ENCODE results near the gene BMP8B.

Gene BMP8B

GRCh38 chr1:39755965-39756659 is 32.6 kb downstream of the BMP8B start:
- no peak for DNase-seq

GRCh38 chr1:39754906-39755504 is 33.7 kb downstream of the BMP8B start:
- DNase-seq, result peak; percentile 85

- peak; percentile 78 for DNase-seq
These were observed 34.6 kb downstream of the BMP8B start for GRCh38 chr1:39754026-39754570.

GRCh38 chr1:39753132-39754025 is 35.3 kb downstream of the BMP8B start:
- no peak for DNase-seq

- DNase-seq, result no peak
These were observed 36.0 kb downstream of the BMP8B start for GRCh38 chr1:39752703-39753102.

GRCh38 chr1:39751595-39751994 is 37.1 kb downstream of the BMP8B start:
- DNase-seq, result no peak

- DNase-seq, result no peak
These were observed 43.5 kb downstream of the BMP8B start for GRCh38 chr1:39745016-39745670.

GRCh38 chr1:39738622-39739366 is 49.9 kb downstream of the BMP8B start, which contains the start of gene PPIE:
PPIE (plus strand) TSS chr1:39738882; CDS start chr1:39738901, 19 bp downstream.
- peak; percentile 73 for DNase-seq

- no peak for DNase-seq
These were observed 51.0 kb downstream of the BMP8B start for GRCh38 chr1:39737546-39738169.

- DNase-seq, result no peak
These were observed 52.9 kb downstream of the BMP8B start for GRCh38 chr1:39735731-39736130.

GRCh38 chr1:39733161-39733560 is 55.5 kb downstream of the BMP8B start:
- DNase-seq, result no peak

GRCh38 chr1:39732730-39733129 is 55.9 kb downstream of the BMP8B start:
- DNase-seq, result no peak

GRCh38 chr1:39729842-39730241 is 58.8 kb downstream of the BMP8B start:
- DNase-seq, result no peak

GRCh38 chr1:39729030-39729429 is 59.6 kb downstream of the BMP8B start:
- no peak for DNase-seq

- no peak for DNase-seq
These were observed 60.7 kb downstream of the BMP8B start for GRCh38 chr1:39727932-39728317.

GRCh38 chr1:39727221-39727931 is 61.3 kb downstream of the BMP8B start:
- no peak for DNase-seq

GRCh38 chr1:39726600-39726999 is 62.1 kb downstream of the BMP8B start:
- DNase-seq, result no peak

- DNase-seq, result no peak
These were observed 66.2 kb downstream of the BMP8B start for GRCh38 chr1:39722495-39722894.

- DNase-seq, result no peak
These were observed 67.0 kb downstream of the BMP8B start for GRCh38 chr1:39721664-39722063.

GRCh38 chr1:39720094-39720999 is 68.3 kb downstream of the BMP8B start:
- DNase-seq, result peak; percentile 52

All from NCI-H446 treated with DMSO at 0.1 percent for 48 hours (cell line).